SKM-1 (cell line): ENCODE results near the gene SELL.
"Not testable (repeated sequence)": the region's sequence is repeated elsewhere in the genome, so short reads cannot be mapped to it uniquely, and the experiment has no call there.

Experiments
- DNase-seq: peaks from one replicate; lab custom pipeline; 2025; ENCODE audit not compliant: unreplicated experiment; lab: John Stamatoyannopoulos, UW

Gene SELL

DNA sequence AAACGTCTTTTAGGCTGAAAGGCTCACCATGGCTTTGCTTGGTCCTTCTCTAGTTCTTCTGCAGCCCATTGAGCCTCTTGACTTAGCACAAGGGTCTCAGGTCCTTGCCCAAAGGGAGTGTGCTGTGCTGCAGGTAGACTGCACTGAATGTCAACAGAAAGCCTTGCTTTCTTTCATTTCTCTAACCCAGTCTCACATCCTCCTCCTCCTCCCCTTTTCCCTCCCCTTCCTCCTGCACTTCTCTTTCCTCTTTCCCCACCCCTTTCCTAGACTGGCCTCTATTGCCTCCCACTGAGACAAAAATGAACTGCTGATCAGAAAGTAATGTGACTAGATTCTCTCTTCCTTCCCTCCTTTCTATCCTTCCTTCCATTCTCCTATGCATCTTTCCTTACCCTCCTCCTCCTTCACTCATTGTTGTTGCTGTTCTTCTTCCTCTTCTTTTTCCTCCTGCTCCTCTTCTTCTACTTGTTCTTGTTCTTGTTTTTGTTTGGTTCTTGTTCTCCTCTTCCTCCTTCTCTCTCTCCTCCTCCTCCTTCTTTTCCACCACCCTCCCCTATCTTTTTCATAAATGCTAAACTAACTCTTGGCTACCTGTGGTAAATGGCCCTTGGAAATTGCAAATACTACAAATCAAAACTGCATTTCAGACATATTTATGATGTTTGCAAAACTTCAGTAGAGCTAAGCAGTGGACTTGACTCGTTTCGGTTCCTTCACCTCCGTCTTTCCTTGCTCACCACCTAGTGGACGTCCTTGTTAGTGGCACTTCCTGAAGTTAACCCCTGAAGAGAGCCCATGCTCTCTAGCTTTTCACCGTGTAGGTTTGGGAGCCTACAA lies at the start of gene SELL:
TSS of gene SELL (minus strand) at position 152 of the 840 bp plus-strand sequence. CDS start at position 30, 122 bp downstream.
- peak; percentile 93 for DNase-seq

DNA sequence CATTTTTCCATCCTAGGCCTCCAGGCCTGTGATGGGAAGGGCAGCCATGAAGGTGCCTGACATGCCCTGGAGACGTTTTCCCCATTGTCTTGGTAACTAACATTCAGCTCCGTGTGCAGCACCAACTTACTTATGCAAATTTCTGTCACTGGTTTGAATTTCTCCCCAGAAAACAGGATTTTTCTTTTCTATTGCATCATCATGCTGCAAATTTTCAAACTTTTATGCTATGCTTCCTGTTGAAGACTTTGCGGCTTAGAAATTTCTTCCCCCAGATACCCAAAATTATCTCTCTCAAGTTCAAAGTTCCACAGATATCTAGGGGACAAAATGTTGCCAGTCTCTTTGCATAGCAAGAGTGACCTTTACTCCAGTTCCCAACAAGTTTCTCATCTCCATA lies 47.6 kb upstream of the SELL start:
- no peak for DNase-seq

DNA sequence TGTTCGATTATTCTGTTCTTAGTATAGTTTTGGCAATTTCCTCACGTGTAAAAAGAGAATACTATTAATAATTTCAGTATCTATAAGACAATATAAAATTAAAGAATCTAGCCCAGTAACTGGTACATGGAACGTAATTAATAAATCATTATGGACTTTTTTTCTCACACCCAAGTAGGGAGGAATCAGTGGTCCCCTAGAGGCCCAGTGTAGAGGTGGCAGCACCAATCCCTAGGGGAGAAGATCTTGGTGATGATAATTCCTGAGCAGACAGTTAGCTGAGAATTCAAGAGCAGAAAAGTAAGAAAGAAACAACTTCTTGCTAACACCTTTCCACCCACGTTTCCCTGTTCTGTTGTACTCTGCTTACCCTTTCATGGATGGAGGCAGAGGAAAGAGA lies 42.1 kb upstream of the SELL start:
- DNase-seq = no peak

DNA sequence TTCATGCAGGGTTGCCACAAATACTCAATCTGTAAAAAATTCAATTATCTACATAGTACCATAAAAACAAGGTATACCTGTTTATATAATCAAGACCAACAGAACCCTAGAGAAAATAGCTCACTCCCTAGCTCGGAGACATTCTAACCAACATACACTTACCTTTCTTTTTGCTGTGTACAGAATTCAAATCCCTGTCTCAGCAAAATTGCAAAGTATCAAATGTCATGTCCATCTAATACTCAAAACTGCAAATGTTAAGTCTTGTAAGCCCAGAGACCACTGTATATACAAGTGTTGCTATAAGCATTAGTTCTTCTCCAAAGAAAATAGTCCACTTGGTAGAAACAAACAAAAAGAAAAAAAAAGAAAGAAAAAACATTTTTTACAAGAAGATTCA lies 38.6 kb upstream of the SELL start:
- no peak for DNase-seq

DNA sequence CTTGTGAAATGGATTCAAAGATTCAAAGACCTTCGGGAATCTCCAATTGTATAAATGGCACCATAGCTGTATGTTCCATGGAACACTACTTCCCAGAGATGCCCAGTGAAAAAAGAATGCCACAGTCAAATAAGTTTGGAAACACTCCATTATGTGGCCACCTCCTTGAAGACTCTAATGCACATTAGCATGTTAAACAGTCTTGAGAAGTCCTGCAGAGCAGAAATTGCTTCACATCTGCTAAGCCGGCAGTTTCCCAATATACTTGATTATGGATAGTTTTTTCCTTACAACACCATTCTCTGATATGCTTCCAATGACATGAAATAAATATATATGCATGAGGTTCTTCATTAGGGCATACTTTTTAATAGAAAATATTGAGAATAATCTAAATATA lies 35.1 kb upstream of the SELL start:
- no peak for DNase-seq

DNA sequence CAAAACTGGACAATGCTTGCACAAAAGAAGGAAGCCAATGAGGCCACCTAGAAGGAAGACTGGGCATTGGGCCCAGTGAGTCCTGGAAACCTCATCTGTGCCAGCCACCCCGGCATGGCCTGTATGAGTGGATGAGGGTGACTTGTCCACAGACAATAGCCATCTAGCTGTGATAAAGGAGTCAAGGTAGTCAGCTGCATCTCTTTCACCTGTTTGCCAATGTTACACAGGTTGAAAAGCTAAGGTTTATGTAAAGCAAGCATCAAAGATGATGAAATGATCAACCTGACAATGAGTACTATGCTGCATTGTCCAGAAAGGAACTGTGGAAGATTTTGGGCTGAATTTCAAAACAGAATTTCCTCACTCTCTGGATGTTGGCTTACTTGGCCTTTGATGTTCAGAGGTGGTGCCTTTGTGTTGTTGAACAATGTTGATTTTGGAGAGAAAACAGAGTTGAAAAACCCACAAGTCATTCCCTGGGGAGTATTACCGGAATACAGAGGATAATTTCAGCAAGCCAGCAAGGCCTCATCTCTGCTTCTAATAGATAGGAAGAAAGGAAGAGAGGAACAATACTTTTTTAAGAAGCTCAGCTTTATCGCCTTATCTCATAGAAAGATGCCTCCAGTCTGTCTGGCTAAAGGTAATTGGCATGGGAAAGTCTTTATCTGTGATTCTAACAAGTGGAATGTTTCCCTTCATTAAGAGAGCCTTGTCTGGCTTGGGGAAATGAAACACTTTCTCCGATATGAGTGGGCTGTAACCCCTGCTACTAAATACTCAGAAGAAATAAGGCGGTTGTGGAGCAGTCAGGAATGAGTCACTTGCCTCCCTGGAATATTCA lies 33.8 kb upstream of the SELL start:
- DNase-seq = no peak

DNA sequence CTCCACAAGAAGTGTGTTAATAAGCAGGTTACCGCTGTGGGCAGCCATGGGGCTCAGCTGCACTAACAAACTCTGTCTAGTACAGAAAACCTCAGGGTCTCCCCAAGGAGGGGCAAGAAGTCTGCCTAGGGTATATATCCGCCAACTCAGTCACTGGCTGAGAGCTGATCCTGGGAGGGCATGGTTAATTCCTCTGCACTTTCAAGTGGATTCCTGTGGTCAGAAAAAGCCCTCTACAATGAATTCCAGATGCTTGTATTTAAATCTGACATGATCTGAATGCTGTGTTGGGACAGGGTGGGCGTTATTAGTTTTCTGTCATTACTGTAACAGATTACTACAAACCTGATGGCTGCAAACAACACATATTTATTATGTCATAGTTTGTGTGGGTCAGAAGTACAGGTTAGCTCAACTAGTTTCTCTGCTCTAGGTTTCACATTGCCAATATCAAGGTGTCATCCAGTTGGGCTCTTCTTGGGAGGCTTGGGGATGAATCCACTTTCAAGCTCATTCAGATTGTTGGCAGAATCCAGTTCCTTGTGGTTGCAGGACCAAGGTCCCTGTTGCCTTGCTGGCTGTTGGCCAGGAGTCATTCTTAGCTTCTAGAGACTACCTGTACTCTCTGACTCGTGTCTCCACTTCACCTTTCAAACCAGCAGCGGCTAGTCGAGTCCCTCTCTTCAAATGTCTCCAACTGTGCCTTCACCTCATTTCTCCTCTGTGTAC lies 30.4 kb upstream of the SELL start:
- DNase-seq = no peak

DNA sequence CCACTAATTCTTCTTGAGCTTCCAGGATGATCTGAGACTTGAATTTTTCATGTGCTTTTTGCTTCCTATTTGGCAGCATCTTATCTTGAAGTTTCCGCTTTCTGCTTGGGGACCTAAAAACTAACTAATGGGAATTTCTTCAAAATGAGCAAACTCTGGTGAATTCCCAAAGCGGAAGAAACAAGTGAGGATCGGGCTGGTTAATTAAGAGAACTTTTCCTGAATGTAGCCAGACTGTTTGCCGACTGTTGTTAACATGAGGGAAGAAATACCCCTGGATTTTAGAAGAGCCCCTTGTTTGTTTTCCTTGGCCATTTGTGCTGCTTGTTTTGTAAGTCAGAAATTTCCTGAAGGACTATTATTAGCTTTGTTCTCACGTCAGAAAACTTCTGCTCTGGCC lies 28.6 kb upstream of the SELL start:
- DNase-seq = no peak

DNA sequence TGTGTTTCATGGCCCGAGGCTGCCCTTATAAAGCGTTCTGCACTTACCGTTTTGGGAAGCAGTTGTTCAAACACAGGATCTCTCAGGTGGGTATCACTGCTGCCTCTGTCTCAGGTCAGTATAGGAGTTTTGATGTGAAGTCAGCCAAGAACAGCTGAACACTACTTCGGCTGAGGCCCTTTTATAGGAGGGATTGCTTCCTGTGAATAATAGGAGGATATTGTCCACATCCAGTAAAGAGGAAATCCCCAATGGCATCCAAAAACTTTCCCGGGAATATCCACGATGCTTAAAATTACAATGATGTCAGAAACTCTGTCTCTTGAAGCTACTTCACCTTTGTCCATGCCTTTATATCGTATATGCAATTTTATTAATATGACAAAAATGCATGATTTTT lies 22.5 kb upstream of the SELL start, which contains the start of gene SELE:
TSS of gene SELE (minus strand) at position 156 of the 400 bp plus-strand sequence. CDS start 467 bp downstream, outside the sequence.
- DNase-seq = no peak

DNA sequence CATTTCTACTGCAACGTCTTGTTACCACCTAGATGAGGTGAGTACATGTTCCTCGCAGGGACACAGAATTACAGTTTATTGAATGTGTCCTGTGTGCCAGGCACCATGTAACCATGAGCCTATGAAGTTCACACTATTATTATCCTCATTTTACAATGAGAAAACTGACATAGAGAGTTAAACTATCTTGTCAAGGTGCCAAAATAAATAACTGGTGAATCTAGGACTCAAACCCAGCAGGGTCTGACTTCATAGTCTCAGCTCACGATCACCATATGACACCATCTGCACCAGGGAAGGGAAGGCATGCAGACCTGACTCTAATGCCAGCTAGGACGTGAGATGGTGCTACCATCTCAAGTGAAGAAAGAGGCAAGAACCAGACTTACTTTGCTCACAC lies 20.0 kb upstream of the SELL start:
- DNase-seq = no peak

DNA sequence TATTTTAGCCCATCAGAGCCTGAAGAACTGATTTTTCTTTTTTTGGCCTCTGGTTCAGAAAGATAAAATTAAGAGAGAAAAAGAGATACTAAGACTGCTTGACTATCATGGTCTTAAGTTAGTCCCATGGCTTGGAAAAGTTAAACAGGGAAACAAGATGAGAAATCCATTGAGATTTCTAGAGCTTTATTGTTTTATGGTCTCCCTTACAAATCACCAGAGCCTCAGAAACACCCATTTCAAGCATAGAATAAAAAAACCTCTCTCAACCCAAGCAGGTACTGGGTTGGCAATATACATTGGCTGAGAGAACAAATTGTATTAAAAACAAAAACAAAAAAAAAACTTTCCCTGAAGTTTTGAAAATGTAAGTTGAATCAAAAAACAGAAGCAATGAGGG lies 18.6 kb upstream of the SELL start:
- DNase-seq = no peak

DNA sequence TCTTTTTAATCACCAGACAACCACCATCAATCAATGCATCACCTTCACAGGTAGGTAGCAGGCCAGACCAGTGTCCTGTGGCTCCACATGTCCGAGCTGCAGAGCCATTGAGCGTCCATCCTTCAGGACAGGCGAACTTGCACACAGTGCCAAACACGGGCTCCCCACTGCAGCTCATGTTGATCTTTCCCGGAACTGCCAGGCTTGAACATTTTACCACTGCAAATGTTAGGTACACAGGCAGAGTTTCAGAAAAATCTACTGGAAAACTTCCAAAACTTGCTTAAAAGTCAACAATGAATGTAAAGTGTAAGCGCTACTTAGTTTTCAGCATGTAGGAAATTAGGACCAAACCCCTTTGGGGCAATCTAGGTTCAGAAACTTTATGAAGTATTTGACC lies 15.9 kb upstream of the SELL start:
- no peak for DNase-seq

DNA sequence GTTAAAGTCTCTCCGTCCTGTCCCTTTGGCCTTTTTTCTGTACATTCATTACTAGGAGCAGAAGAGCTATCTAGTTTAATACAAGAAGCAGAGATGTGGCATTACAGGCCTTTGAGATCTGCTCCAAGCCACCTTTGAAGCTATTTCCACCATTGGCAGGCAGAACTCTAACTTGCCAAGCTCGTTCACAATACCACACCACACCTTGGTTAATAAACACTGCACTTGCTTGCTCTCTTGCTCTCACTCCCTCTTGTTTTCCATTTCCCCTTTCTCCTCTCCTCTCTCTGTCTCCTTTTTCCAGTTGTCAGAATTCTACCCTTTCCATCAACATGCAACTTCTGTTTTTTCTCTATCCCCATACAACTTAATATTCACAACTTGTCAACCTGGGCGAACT lies 15.4 kb upstream of the SELL start:
- no peak for DNase-seq

DNA sequence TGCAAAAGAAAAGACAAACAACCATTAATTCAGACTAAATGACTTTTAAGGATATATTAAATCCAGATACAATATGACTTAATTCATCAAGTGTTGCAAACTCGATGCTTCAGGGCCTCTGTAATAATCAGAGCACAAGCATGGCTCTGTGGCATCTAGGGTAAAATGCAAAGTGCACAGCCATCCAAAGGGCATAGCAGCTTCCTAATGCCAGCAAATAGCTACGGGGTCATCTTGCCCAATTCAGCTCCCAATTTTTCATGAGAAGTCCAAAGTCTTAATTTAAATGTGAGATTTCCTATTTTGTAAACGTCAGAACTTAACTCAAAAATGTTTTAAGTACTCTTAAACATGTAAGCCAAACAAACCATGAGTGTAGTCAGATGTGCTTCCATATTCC lies 14.5 kb upstream of the SELL start:
- DNase-seq = no peak

DNA sequence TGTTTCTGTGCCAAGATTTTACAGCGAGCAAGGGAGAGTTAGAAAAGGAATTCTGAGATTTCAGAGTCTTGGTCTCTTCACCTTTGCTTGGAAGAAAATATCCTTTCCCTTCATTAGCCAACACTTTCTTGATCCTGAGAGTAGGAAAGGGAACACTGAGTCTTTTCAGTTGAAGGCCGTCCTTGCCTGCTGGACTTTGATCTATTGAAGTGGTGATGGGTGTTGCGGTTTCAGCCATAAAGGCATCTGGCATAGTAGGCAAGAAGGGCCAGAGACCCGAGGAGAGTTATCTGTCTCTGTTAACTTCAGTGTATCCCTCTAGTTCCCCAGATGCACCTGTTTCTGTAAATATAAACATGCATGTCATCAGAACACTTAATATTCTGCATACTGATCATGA lies 12.7 kb upstream of the SELL start:
- DNase-seq = no peak

DNA sequence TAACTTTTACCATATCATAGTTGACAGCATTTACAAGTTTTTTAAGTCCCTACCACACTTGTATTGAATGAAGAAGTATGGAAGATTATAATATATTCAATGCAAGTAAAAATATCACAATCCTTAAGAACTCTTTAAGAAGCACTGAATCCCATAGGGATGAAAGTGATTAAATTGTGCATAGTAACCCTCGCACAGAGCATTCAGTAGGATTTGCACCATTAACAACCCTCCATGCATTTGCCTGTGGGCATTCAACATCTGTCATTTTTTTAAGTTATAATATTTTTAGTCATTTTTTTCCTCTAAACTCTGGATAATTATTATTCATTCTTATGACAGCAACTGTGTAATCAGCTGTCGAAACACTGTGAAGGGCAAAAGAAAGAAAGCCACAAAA lies 12.3 kb upstream of the SELL start:
- DNase-seq = no peak

DNA sequence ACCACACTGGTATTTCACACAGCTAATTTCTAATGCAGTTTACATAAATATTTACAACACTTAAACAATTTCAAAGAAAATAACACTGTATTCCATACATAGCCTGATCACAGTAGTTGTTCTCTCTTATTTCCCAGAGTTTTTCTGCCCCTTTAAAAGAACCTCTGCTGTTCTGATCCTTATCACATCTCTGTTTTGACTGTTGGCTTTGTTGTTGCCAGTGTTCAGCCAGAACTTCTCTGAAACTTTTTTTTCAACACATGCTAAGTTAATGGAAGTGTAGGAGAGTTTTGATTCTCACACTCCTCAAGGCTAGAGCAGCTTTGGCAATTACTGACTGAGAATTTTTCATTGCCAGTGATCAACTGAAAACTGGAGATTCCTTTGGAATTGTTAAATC lies 11.4 kb upstream of the SELL start:
- DNase-seq = no peak

DNA sequence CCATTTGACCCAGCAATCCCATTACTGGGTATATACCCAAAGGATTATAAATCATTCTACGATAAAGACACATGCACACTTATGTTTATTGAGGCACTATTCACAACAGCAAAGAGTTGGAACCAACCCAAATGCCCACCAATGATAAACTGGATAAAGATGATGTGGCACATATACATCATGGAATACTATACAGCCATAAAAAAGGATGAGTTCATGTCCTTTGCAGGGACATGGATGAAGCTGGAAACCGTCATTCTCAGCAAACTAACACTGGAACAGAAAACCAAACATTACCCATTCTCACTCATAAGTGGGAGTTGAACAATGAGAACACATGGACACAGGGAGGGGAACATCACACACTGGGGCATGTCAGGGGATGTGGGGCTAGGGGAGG lies 3.7 kb upstream of the SELL start:
- not testable (repeated sequence) for DNase-seq

DNA sequence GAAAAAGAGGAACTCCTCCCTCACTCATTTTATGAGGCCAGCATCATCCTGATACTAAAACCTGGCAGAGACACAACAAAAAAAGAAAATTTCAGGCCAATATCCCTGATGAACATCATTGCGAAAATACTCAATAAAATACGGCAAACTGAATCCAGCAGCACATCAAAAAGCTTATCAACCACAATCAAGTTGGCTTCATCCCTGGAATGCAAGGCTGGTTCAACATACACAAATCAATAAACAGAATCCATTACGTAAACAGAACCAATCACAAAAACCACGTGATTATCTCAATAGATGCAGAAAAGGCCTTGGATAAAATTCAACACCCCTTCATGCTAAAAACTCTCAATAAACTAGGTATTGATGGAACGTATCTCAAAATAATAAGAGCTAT lies 1.7 kb upstream of the SELL start:
- not testable (repeated sequence) for DNase-seq

DNA sequence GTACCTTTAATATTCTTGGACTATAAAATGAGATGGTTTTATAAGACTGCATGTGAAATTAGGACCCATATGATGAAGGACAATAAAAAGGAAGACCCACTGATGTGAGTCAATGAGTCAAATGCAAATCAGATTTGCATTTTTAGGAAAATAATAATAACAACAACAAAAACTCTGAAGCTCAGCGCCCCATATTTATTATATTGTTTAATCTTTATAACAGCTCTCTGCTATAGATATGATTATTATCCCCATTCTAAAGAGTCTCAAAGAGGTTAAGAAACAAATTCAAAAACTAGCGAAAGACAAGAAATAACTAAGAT lies 850 bp upstream of the SELL start:
- DNase-seq = no peak

DNA sequence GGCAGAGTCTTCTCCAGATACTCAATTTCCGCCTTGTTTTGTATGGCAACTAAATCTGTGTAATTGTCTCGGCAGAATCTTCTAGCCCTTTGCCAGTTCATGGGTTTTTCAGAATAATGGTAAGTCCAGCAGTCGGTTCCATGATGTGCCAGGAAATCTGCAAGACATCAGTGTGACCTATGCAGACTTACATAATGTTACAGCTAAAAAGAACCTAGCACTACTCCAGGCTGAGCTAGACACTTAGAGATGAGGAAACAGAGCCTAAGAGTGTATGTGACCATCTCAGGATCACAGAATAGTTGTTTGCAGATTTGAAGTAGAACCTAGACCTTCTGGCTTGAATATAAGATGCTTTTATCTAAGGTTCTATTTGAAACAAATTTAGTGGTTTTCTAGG lies 2.8 kb downstream of the SELL start:
- DNase-seq = no peak
